Lower lobe of right lung (tissue), 2 donors: Measurements from ENCODE around the gene AKAP5. TPM values are rescaled to one million over a fixed set of nuclear protein-coding genes. Genes with fewer than 3 reads are reported as not detected.

ENCODE experiments used
- ATAC-seq, 2 donors: fragments of 200-7000 bp; cut with Tn5 transposase; one replicate each; pipeline ENCODE4 v1.9.1; 2020 to 2022; ENCODE audit warnings: mild to moderate bottlenecking in 2 of 2, moderate library complexity in 2 of 2
- DNase-seq: peaks from one replicate; pipeline ENCODE4 v3.0.0-alpha.2; 2020
- H3K27ac ChIP-seq: fragments of 200-600 bp; one replicate; pipeline ENCODE4 v1.8.0; 2022
- H3K27me3 ChIP-seq: fragments of 200-600 bp; one replicate; pipeline ENCODE4 v1.8.0; 2022; ENCODE audit warnings: low read depth
- H3K36me3 ChIP-seq: fragments of 200-600 bp; one replicate; pipeline ENCODE4 v1.8.0; 2022; ENCODE audit warnings: mild to moderate bottlenecking
- H3K4me1 ChIP-seq: fragments of 200-600 bp; one replicate; pipeline ENCODE4 v1.8.0; 2022
- H3K4me3 ChIP-seq: fragments of 200-600 bp; one replicate; pipeline ENCODE4 v1.8.0; 2022; ENCODE audit warnings: mild to moderate bottlenecking
- H3K9me3 ChIP-seq: fragments of 200-600 bp; one replicate; pipeline ENCODE4 v1.8.0; 2022
- intact Hi-C: fragments of 100-400 bp; cut with DNase I; formaldehyde crosslinking; loops from one replicate; pipeline ENCODE4 v1.11.0; 2022
- long read RNA-seq: library from polyadenylated mRNA; unstranded; transcript quantifications from one replicate; pipeline ENCODE4 v2.0.0, GENCODE V29; 2021
- total RNA-seq: library from RNA; stranded (reverse); fragmentation: NEBNext Ultra II Directional; extraction: Animal tissue kit (Norgen Biotek cat#: 25700); gene quantifications from one replicate; pipeline ENCODE4 v1.2.1, GENCODE V29; 2021
- TF ChIP-seq, protein P1 (sequence below): fragments of 200-600 bp; IDR thresholded peaks from one replicate; pipeline ENCODE4 v1.8.0; 2022; ENCODE audit warnings: antibody characterized with exemption, mild to moderate bottlenecking
- donor health status: DM: no; HTN: yes; CAD: no; lungs with severe emphysema.

Gene AKAP5, protein sequence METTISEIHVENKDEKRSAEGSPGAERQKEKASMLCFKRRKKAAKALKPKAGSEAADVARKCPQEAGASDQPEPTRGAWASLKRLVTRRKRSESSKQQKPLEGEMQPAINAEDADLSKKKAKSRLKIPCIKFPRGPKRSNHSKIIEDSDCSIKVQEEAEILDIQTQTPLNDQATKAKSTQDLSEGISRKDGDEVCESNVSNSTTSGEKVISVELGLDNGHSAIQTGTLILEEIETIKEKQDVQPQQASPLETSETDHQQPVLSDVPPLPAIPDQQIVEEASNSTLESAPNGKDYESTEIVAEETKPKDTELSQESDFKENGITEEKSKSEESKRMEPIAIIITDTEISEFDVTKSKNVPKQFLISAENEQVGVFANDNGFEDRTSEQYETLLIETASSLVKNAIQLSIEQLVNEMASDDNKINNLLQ
- 4.8 TPM for total RNA-seq
- long read RNA-seq, full-length matches to known transcripts: 3 of 3 reads
- long read RNA-seq, partial matches to known transcripts: 0 of 3 reads
- long read RNA-seq, other reads (novel, unspliced or antisense): 0 of 3 reads

DNA sequence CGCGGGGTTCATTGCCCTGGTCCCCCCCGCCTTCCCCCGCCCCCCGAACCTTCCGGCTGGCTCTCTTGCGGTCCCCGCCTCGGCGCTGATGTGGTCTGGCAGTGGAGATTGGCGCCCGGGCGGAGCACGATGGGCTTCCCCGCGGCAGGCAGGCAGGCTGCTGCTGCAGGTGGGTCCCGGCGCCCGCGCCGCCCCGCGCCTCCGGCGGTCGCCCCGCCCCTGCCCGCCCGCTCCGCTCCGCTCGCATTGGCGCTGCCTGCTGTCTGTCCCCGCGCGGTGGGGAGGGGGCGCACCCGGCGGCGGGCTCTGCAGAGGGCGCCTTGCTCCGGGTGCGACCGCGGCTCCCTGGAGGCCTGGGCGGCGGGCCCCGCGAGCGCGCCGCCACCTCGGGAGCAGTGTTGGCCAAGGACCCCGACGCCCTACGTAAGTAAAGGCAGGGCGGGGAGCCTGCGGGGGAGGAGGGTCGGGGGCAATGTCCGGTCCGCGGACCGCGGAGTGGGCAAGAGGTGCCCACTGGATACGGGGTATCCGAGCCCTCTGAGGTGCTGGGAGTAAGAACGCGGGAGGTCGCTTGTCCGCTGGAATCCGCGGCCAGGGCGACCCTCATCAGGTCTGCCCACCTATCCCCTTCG is at the start of gene AKAP5:
AKAP5 (plus strand) TSS at position 309 of the 632 bp plus-strand sequence. CDS start 2,896 bp downstream, outside the sequence.
- no peaks in the 10 kb centered on the region for H3K27me3 ChIP-seq
- peaks cover 15% of the 10 kb centered on the region for H3K4me1 ChIP-seq
- TF ChIP-seq, protein P1, sequence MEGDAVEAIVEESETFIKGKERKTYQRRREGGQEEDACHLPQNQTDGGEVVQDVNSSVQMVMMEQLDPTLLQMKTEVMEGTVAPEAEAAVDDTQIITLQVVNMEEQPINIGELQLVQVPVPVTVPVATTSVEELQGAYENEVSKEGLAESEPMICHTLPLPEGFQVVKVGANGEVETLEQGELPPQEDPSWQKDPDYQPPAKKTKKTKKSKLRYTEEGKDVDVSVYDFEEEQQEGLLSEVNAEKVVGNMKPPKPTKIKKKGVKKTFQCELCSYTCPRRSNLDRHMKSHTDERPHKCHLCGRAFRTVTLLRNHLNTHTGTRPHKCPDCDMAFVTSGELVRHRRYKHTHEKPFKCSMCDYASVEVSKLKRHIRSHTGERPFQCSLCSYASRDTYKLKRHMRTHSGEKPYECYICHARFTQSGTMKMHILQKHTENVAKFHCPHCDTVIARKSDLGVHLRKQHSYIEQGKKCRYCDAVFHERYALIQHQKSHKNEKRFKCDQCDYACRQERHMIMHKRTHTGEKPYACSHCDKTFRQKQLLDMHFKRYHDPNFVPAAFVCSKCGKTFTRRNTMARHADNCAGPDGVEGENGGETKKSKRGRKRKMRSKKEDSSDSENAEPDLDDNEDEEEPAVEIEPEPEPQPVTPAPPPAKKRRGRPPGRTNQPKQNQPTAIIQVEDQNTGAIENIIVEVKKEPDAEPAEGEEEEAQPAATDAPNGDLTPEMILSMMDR: no peak
- intact Hi-C loops: no loop called here
- no peaks in the 10 kb centered on the region for H3K9me3 ChIP-seq
- no peaks in the 10 kb centered on the region for H3K36me3 ChIP-seq
- H3K27ac ChIP-seq: peak within 1 kb of the TSS; percentile 73
- DNase-seq (peak; percentile 54), ATAC-seq (peak; percentile 90 to 93)
- peak within 1 kb of the TSS; percentile 82 for H3K4me3 ChIP-seq

DNA sequence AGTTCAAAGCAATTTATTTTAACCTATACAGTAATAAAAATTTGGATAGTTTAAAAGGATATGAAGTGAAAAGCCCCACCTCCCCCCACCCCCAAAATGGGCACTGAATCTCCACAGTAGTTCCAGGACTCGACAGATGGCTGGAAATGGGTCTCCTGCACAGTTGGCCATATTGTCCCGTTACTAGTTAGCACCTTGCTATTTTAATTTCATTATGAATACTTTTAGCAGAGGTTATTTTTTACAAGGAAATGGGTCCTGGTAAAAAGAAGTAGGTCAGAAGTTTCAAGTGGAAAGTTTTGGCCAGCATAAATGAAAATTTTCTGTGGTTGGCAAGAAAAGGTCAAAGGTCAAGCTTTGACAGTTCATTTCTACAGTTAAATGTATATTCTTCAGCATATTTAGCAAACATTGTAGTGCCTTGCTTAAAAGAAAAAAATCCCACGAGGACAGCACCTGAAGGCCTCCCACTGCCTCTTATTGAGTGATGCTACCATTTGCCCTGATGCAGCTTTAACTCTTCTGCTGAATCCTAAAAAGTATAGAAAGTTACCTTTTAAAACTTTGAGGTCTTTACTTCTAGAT is 48.9 kb upstream of the AKAP5 start:
- no peaks in the 10 kb centered on the region for H3K27me3 ChIP-seq
- H3K27ac ChIP-seq: no peak overlapping the region
- TF ChIP-seq, protein P1: no peak
- ATAC-seq: no peak
- no peak overlapping the region for H3K4me3 ChIP-seq
- no peaks in the 10 kb centered on the region for H3K9me3 ChIP-seq
- no peaks in the 10 kb centered on the region for H3K4me1 ChIP-seq
- intact Hi-C loops: no loop called here
- no peak for DNase-seq
- peaks cover 80% of the 10 kb centered on the region for H3K36me3 ChIP-seq

DNA sequence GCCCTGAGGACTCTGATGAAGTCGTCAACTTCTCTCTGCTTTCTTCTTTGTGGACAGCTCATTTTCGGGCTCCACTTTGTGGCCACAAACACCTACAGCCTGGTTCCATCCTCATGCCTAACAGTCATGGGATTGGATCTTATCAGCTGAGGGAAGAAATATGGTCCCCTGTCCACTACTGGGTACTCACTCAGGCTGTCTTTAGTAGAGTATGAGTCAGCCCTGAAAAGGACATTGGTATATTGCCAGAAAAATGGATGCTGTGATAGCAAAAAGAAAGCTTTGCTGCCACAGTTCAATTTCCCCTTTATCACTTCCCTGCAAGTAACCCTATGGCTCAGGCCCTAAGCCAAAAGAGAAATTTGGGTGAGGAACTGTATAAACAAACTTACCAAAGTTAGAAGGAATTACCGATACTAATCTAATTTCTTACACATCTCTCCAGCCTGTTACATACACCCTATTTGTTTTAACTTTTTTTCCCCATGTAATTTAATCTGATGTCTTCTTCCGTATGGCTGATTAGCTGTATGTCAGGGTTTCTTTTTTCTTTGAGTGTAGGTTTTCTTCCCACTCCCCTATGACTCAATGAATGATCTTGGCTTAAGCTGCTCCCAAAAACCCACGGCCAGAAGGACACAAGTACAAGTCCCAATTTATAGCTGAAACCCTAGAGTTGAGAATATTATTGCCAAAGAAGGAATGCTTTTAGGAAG is 48.1 kb upstream of the AKAP5 start:
- intact Hi-C loops: no loop called here
- Histone ChIP-seq H3K4me1 (no peaks in the 10 kb centered on the region), H3K27ac (no peak overlapping the region), H3K27me3 (no peaks in the 10 kb centered on the region), H3K4me3 (no peak overlapping the region), H3K9me3 (no peaks in the 10 kb centered on the region), H3K36me3 (peaks cover 78% of the 10 kb centered on the region)
- TF ChIP-seq, protein P1: no peak
- DNase-seq (no peak), ATAC-seq (peak; percentile 41 to 56)

DNA sequence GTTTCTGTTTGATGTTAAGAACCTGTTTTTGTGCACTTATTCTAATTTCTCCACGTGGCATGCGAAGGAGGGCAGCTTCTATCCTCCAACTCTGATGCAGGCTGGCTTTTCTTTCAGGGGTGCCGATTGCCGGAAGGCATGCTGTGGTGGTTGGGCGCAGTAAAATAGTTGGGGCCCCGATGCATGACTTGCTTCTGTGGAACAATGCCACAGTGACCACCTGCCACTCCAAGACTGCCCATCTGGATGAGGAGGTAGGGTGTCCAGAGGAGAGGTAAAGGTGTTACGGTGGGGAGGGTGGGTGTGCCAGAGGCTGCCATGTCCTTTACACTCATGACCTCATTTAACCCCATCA is 47.6 kb upstream of the AKAP5 start:
- no peaks in the 10 kb centered on the region for H3K27me3 ChIP-seq
- H3K27ac ChIP-seq: no peak overlapping the region
- H3K36me3 ChIP-seq: peaks cover 78% of the 10 kb centered on the region
- no peaks in the 10 kb centered on the region for H3K9me3 ChIP-seq
- TF ChIP-seq, protein P1: no peak
- DNase-seq: no peak
- intact Hi-C loops: no loop called here
- H3K4me3 ChIP-seq: no peak overlapping the region
- ATAC-seq: no peak
- no peaks in the 10 kb centered on the region for H3K4me1 ChIP-seq

DNA sequence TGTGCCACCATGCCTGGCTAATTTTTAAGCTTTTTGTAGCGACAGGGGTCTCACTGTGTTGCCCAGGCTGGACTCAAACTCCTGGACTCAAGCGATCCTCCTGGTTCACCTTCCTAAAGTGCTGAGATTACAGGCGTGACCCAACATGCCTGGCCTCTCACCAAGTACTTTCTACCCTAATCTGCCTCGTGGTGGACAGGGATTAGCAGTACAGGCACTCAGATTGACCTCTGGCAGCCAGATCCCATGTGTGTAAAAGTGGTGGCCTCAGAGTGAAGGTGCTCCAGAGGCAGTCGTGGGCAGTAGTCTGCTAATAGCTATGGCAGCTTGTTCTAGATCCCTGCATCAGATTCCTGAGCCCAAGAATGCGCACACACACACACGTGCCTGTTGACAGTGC is 46.3 kb upstream of the AKAP5 start:
- Histone ChIP-seq H3K4me3 (no peak overlapping the region), H3K9me3 (no peaks in the 10 kb centered on the region), H3K4me1 (no peaks in the 10 kb centered on the region), H3K27ac (no peak overlapping the region), H3K36me3 (peaks cover 81% of the 10 kb centered on the region), H3K27me3 (no peaks in the 10 kb centered on the region)
- no peak for ATAC-seq
- intact Hi-C loops: no loop called here
- TF ChIP-seq, protein P1: no peak
- no peak for DNase-seq
